Measurements from ENCODE around the gene SPAG8.
A peak's percentile ranks its signal among the peaks of the same experiment; 100 is the strongest.

Gene SPAG8

GRCh38 chr9:35801328-35802128 is 10.5 kb downstream of the SPAG8 start:
- Mint-ChIP-seq H3K27me3 (no peaks in the 10 kb centered on the region), H3K4me1 (peaks cover 17% of the 10 kb centered on the region), H3K4me3 (no peak overlapping the region), H3K36me3 (ENCODE audit: low read depth) (peaks cover 1% of the 10 kb centered on the region), H3K27ac (no peak overlapping the region), H3K9me3 (no peaks in the 10 kb centered on the region)
- ATAC-seq = no peak
- DNase-seq = no peak

GRCh38 chr9:35800530-35800929 is 11.5 kb downstream of the SPAG8 start:
- Mint-ChIP-seq H3K27me3 (no peaks in the 10 kb centered on the region), H3K4me1 (peaks cover 17% of the 10 kb centered on the region), H3K9me3 (no peaks in the 10 kb centered on the region), H3K4me3 (no peak overlapping the region), H3K36me3 (ENCODE audit: low read depth) (peaks cover 1% of the 10 kb centered on the region), H3K27ac (no peak overlapping the region)
- ATAC-seq (no peak), DNase-seq (no peak)

- peaks cover 1% of the 10 kb centered on the region for H3K36me3 Mint-ChIP-seq (ENCODE audit: low read depth)
- no peaks in the 10 kb centered on the region for H3K9me3 Mint-ChIP-seq
- DNase-seq (no peak), ATAC-seq (peak; percentile 98)
- H3K27ac Mint-ChIP-seq = peak overlapping the region; percentile 53
- H3K27me3 Mint-ChIP-seq = no peaks in the 10 kb centered on the region
- no peak overlapping the region for H3K4me3 Mint-ChIP-seq
- peaks cover 17% of the 10 kb centered on the region for H3K4me1 Mint-ChIP-seq
These were observed 13.2 kb downstream of the SPAG8 start for GRCh38 chr9:35798658-35799374.

GRCh38 chr9:35797311-35798109 is 14.6 kb downstream of the SPAG8 start:
- H3K27me3 Mint-ChIP-seq = no peaks in the 10 kb centered on the region
- no peak overlapping the region for H3K27ac Mint-ChIP-seq
- no peak for DNase-seq
- peaks cover 17% of the 10 kb centered on the region for H3K4me1 Mint-ChIP-seq
- no peak for ATAC-seq
- H3K36me3 Mint-ChIP-seq (ENCODE audit: low read depth) = peaks cover 3% of the 10 kb centered on the region
- H3K9me3 Mint-ChIP-seq = no peaks in the 10 kb centered on the region
- no peak overlapping the region for H3K4me3 Mint-ChIP-seq

GRCh38 chr9:35795695-35796094 is 16.4 kb downstream of the SPAG8 start:
- DNase-seq (no peak), ATAC-seq (no peak)
- Mint-ChIP-seq H3K27ac (no peak overlapping the region), H3K27me3 (no peaks in the 10 kb centered on the region), H3K9me3 (no peaks in the 10 kb centered on the region), H3K36me3 (ENCODE audit: low read depth) (peaks cover 2% of the 10 kb centered on the region), H3K4me3 (no peak overlapping the region), H3K4me1 (peaks cover 17% of the 10 kb centered on the region)

GRCh38 chr9:35793461-35793860 is 18.6 kb downstream of the SPAG8 start:
- no peaks in the 10 kb centered on the region for H3K9me3 Mint-ChIP-seq
- peaks cover 11% of the 10 kb centered on the region for H3K4me1 Mint-ChIP-seq
- no peak overlapping the region for H3K4me3 Mint-ChIP-seq
- ATAC-seq (no peak), DNase-seq (no peak)
- no peak overlapping the region for H3K27ac Mint-ChIP-seq
- H3K27me3 Mint-ChIP-seq = no peaks in the 10 kb centered on the region
- peaks cover 4% of the 10 kb centered on the region for H3K36me3 Mint-ChIP-seq (ENCODE audit: low read depth)

- Mint-ChIP-seq H3K27me3 (no peaks in the 10 kb centered on the region), H3K4me3 (no peak overlapping the region), H3K4me1 (peaks cover 7% of the 10 kb centered on the region), H3K27ac (no peak overlapping the region), H3K36me3 (ENCODE audit: low read depth) (peaks cover 4% of the 10 kb centered on the region), H3K9me3 (no peaks in the 10 kb centered on the region)
- no peak for ATAC-seq
- no peak for DNase-seq
These were observed 19.2 kb downstream of the SPAG8 start for GRCh38 chr9:35792826-35793225.

GRCh38 chr9:35792024-35792813 is 19.8 kb downstream of the SPAG8 start:
- Mint-ChIP-seq H3K9me3 (no peaks in the 10 kb centered on the region), H3K36me3 (ENCODE audit: low read depth) (peaks cover 4% of the 10 kb centered on the region)

GRCh38 chr9:35791297-35791921 is 20.7 kb downstream of the SPAG8 start, which contains the start of gene NPR2:
TSS of gene NPR2 (plus strand) at chr9:35791591. CDS start at chr9:35792409, 818 bp downstream.
- H3K36me3 Mint-ChIP-seq (ENCODE audit: low read depth) = peaks cover 6% of the 10 kb centered on the region
- H3K27me3 Mint-ChIP-seq = no peaks in the 10 kb centered on the region
- H3K27ac Mint-ChIP-seq = no peak within 1 kb of the TSS
- H3K4me1 Mint-ChIP-seq = no peaks in the 10 kb centered on the region
- ATAC-seq (no peak), DNase-seq (no peak)
- no peaks in the 10 kb centered on the region for H3K9me3 Mint-ChIP-seq
- no peak within 1 kb of the TSS for H3K4me3 Mint-ChIP-seq

More at GRCh38 chr9:35792024-35792813, 19.8 kb downstream of the SPAG8 start:
- Mint-ChIP-seq H3K27ac (no peak overlapping the region), H3K4me1 (peaks cover 3% of the 10 kb centered on the region), H3K4me3 (no peak overlapping the region), H3K27me3 (no peaks in the 10 kb centered on the region)
- ATAC-seq (no peak), DNase-seq (no peak)

GRCh38 chr9:35790385-35791296 is 21.4 kb downstream of the SPAG8 start:
- peaks cover 9% of the 10 kb centered on the region for H3K36me3 Mint-ChIP-seq (ENCODE audit: low read depth)

GRCh38 chr9:35790025-35790384 is 22.1 kb downstream of the SPAG8 start:
- Mint-ChIP-seq H3K4me1 (no peaks in the 10 kb centered on the region), H3K36me3 (ENCODE audit: low read depth) (peaks cover 10% of the 10 kb centered on the region), H3K27ac (no peak overlapping the region), H3K4me3 (no peak overlapping the region), H3K9me3 (no peaks in the 10 kb centered on the region), H3K27me3 (no peaks in the 10 kb centered on the region)
- DNase-seq = no peak
- ATAC-seq = no peak

More at GRCh38 chr9:35790385-35791296, 21.4 kb downstream of the SPAG8 start:
- H3K9me3 Mint-ChIP-seq = no peaks in the 10 kb centered on the region
- H3K27me3 Mint-ChIP-seq = no peaks in the 10 kb centered on the region
- DNase-seq (peak; percentile 50), ATAC-seq (peak; percentile 81)
- H3K4me1 Mint-ChIP-seq = no peaks in the 10 kb centered on the region
- no peak overlapping the region for H3K27ac Mint-ChIP-seq
- no peak overlapping the region for H3K4me3 Mint-ChIP-seq

GRCh38 chr9:35789541-35789940 is 22.5 kb downstream of the SPAG8 start:
- Mint-ChIP-seq H3K27ac (no peak overlapping the region), H3K36me3 (ENCODE audit: low read depth) (peaks cover 13% of the 10 kb centered on the region), H3K9me3 (no peaks in the 10 kb centered on the region), H3K27me3 (no peaks in the 10 kb centered on the region), H3K4me1 (no peaks in the 10 kb centered on the region), H3K4me3 (no peak overlapping the region)
- DNase-seq (no peak), ATAC-seq (no peak)

- Mint-ChIP-seq H3K36me3 (ENCODE audit: low read depth) (peaks cover 32% of the 10 kb centered on the region), H3K4me1 (no peaks in the 10 kb centered on the region), H3K27ac (no peak overlapping the region), H3K4me3 (no peak overlapping the region), H3K9me3 (peaks cover 4% of the 10 kb centered on the region), H3K27me3 (no peaks in the 10 kb centered on the region)
- DNase-seq (no peak), ATAC-seq (no peak)
These were observed 28.6 kb downstream of the SPAG8 start for GRCh38 chr9:35783418-35783817.

Data from activated naive CD8-positive, alpha-beta T cell treated with anti-CD3 and anti-CD28 coated beads, Interleukin-2, amount 50 U/mL, for 24 hours (primary cell).